GM12878 (cell line): ENCODE data around the gene UBQLN4. TPM values are rescaled to one million over a fixed set of nuclear protein-coding genes. Genes with fewer than 3 reads are reported as not detected.
A peak's percentile ranks its signal among the peaks of the same experiment; 100 is the strongest.

Experiments
- BHLHE40 ChIP-seq, 2 experiments: fragments of 450-650 bp in 1 of 2; IDR thresholded peaks; 2 replicates each; pipeline ENCODE4 v1.6.1; 2011 to 2017; ENCODE audit warnings: low read depth in 2 of 2, borderline replicate concordance in 1 of 2, improper control_type of control experiment in 1 of 2, low read length in 1 of 2, mild to moderate bottlenecking in 1 of 2
- BMI1 ChIP-seq: fragments of 450-650 bp; IDR thresholded peaks from 2 replicates; pipeline ENCODE4 v1.6.1; 2016; ENCODE audit warnings: mild to moderate bottlenecking, moderate library complexity, borderline replicate concordance
- CHD1 ChIP-seq: IDR thresholded peaks from 2 replicates; pipeline ENCODE4 v1.6.1; 2012; ENCODE audit warnings: low read depth, low read length, improper control_type of control experiment
- DPF2 ChIP-seq: fragments of 450-650 bp; IDR thresholded peaks from 2 replicates; pipeline ENCODE4 v1.6.1; 2017; ENCODE audit warnings: mild to moderate bottlenecking
- EGR1 ChIP-seq, 2 experiments: IDR thresholded peaks; 1 replicate in 1 of 2; 2 replicates in 1 of 2; pipeline ENCODE4 v1.6.1; 2011 to 2012; ENCODE audit warnings: low read depth in 2 of 2, low read length in 2 of 2, borderline replicate concordance in 1 of 2, mild to moderate bottlenecking in 1 of 2, moderate library complexity in 1 of 2
- EZH2 ChIP-seq: IDR thresholded peaks from 2 replicates; pipeline ENCODE4 v1.6.1; 2012; ENCODE audit warnings: low read depth, mild to moderate bottlenecking, control low read depth, inconsistent platforms, low read length, borderline replicate concordance; ENCODE audit not compliant: control insufficient read depth
- IKZF1 ChIP-seq: fragments of 450-650 bp; conservative IDR thresholded peaks from 2 replicates; pipeline ENCODE4 v1.6.1; 2017; ENCODE audit warnings: antibody characterized with exemption, mild to moderate bottlenecking
- LARP7 ChIP-seq: fragments of 450-650 bp; IDR thresholded peaks from 2 replicates; pipeline ENCODE4 v1.6.1; 2017; ENCODE audit warnings: mild to moderate bottlenecking
- MTA2 ChIP-seq: fragments of 450-650 bp; IDR thresholded peaks from 2 replicates; pipeline ENCODE4 v1.6.1; 2016; ENCODE audit warnings: low read depth, mild to moderate bottlenecking, moderate library complexity
- MTA3 ChIP-seq: IDR thresholded peaks from 2 replicates; pipeline ENCODE4 v1.6.1; 2012; ENCODE audit warnings: low read length, inconsistent platforms, borderline replicate concordance
- SP1 ChIP-seq: IDR thresholded peaks from one replicate; pipeline ENCODE4 v1.6.1; 2011; ENCODE audit warnings: low read depth, low read length
- polyA plus RNA-seq, 11 experiments: library from polyadenylated mRNA; depleted of rRNA in 4 of 11; unstranded in 6 of 11; stranded (reverse) in 5 of 11; fragments of >200 nt; fragmentation: Nextera tagmentation in 4 of 11; fragmentation: Illumina TruSeq in 1 of 11; extraction: Ambion mirVana in 4 of 11; extraction: Trizol in 1 of 11; gene quantifications; 1 replicate in 1 of 11; 2 replicates in 10 of 11; pipeline versions ENCODE4 v1.2.1 to v1.2.3, GENCODE V29; 2011 to 2016; ENCODE audit warnings: inconsistent platforms in 2 of 11, missing spikeins in 2 of 11, low read depth in 1 of 11
- total RNA-seq, 4 experiments: library from RNA; depleted of rRNA in 3 of 4; stranded (reverse); fragments of >200 nt in 3 of 4; fragmentation: Illumina TruSeq in 1 of 4; extraction: Trizol in 1 of 4; gene quantifications; 2 replicates each; pipeline versions ENCODE4 v1.2.1 to v1.2.3, GENCODE V29; 2013 to 2021
- TF ChIP-seq, protein P1 (sequence below): fragments of 450-650 bp; IDR thresholded peaks from 2 replicates; pipeline ENCODE4 v1.6.1; 2016; ENCODE audit warnings: mild to moderate bottlenecking
- TF ChIP-seq, protein P2 (sequence below): IDR thresholded peaks from 2 replicates; pipeline ENCODE4 v1.6.1; 2012; ENCODE audit warnings: improper control_type of control experiment, low read depth, low read length; ENCODE audit not compliant: insufficient replicate concordance
- TF ChIP-seq, protein P3 (sequence below): IDR thresholded peaks from 2 replicates; pipeline ENCODE4 v1.6.1; 2012; ENCODE audit warnings: low read depth, low read length, improper control_type of control experiment
- TF ChIP-seq, protein P4 (sequence below): fragments of 450-650 bp; formaldehyde crosslinking; IDR thresholded peaks from 2 replicates; pipeline ENCODE4 v1.4.0; 2022; ENCODE audit warnings: mild to moderate bottlenecking, moderate library complexity
- TF ChIP-seq, protein P5 (sequence below): fragments of 450-650 bp; conservative IDR thresholded peaks from 2 replicates; pipeline ENCODE4 v1.6.1; 2017; ENCODE audit warnings: mild to moderate bottlenecking, moderate library complexity

The UBQLN4 gene
- total and polyA plus RNA-seq, 10 of the 15 experiments (the other 5 are each of a cell fraction or from before 2014, with no cell fraction given), result 10.0 to 44.6 (median 19.7) TPM

DNA sequence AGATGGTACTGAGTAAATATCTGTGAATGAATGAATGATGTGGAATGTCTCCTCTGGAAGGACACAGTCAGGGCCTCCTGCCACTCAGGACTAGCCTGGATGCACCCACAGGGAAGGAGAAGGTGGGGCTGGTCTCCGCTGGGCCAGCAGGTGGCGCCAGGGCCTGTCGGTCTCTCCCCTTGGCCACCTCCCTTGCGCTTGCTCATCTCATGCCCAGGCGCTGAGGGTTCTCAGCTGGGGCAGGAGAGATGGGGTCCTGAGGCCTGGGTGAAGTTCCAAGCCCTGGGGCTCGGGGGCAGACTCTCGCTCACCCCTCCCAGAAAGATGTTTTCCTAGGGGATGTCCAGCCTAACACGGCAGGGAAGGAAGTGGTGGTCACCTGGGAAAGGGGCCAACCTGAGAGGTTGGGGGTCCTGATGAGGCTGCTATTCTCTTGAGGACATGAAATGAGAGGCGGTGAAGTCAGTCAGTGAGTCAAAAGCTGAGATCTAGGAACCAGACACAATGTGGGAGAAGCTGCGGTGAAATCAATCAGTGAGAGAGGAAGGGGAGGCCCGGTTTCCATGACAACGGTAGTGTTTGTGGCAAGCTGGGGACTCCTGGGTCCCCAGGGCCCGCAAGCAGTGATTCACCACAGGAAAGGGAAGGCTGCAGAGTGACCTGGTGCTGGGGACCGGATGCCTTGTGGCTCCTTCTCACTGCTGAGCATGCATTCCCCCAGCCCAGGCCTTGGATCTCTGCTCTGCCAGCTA is 43.2 kb upstream of the UBQLN4 start (continued):
- TF ChIP-seq, protein P1, sequence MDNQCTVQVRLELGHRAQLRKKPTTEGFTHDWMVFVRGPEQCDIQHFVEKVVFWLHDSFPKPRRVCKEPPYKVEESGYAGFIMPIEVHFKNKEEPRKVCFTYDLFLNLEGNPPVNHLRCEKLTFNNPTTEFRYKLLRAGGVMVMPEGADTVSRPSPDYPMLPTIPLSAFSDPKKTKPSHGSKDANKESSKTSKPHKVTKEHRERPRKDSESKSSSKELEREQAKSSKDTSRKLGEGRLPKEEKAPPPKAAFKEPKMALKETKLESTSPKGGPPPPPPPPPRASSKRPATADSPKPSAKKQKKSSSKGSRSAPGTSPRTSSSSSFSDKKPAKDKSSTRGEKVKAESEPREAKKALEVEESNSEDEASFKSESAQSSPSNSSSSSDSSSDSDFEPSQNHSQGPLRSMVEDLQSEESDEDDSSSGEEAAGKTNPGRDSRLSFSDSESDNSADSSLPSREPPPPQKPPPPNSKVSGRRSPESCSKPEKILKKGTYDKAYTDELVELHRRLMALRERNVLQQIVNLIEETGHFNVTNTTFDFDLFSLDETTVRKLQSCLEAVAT, result peak; percentile 95
- TF ChIP-seq EZH2 (no peak), IKZF1 (peak; percentile 98), MTA2 (peak; percentile 92), EGR1 (IDR thresholded peaks at IDR 0.05; ENCODE audit: borderline replicate concordance in 1 of 2, low read depth in 2 of 2, low read length in 2 of 2) (peak in 1 of 2 experiments; percentile 25; a peak in 1 of 3 replicates), SP1 (peak; percentile 87), CHD1 (peak; percentile 22; the same call in 1 of the 2 replicates), LARP7 (peak; percentile 63; the same call in 1 of the 2 replicates), MTA3 (no peak), BMI1 (peak; percentile 100), BHLHE40 (IDR thresholded peaks at IDR 0.05; ENCODE audit: borderline replicate concordance in 1 of 2, low read depth in 2 of 2, low read length in 1 of 2) (peak; percentile 79 to 84), DPF2 (peak; percentile 96)
- TF ChIP-seq, protein P2, sequence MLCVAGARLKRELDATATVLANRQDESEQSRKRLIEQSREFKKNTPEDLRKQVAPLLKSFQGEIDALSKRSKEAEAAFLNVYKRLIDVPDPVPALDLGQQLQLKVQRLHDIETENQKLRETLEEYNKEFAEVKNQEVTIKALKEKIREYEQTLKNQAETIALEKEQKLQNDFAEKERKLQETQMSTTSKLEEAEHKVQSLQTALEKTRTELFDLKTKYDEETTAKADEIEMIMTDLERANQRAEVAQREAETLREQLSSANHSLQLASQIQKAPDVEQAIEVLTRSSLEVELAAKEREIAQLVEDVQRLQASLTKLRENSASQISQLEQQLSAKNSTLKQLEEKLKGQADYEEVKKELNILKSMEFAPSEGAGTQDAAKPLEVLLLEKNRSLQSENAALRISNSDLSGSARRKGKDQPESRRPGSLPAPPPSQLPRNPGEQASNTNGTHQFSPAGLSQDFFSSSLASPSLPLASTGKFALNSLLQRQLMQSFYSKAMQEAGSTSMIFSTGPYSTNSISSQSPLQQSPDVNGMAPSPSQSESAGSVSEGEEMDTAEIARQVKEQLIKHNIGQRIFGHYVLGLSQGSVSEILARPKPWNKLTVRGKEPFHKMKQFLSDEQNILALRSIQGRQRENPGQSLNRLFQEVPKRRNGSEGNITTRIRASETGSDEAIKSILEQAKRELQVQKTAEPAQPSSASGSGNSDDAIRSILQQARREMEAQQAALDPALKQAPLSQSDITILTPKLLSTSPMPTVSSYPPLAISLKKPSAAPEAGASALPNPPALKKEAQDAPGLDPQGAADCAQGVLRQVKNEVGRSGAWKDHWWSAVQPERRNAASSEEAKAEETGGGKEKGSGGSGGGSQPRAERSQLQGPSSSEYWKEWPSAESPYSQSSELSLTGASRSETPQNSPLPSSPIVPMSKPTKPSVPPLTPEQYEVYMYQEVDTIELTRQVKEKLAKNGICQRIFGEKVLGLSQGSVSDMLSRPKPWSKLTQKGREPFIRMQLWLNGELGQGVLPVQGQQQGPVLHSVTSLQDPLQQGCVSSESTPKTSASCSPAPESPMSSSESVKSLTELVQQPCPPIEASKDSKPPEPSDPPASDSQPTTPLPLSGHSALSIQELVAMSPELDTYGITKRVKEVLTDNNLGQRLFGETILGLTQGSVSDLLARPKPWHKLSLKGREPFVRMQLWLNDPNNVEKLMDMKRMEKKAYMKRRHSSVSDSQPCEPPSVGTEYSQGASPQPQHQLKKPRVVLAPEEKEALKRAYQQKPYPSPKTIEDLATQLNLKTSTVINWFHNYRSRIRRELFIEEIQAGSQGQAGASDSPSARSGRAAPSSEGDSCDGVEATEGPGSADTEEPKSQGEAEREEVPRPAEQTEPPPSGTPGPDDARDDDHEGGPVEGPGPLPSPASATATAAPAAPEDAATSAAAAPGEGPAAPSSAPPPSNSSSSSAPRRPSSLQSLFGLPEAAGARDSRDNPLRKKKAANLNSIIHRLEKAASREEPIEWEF, result peak; percentile 92
- TF ChIP-seq, protein P3, sequence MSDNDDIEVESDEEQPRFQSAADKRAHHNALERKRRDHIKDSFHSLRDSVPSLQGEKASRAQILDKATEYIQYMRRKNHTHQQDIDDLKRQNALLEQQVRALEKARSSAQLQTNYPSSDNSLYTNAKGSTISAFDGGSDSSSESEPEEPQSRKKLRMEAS, result 0 out of 2 replicates have a peak, but pooled peaks have one; percentile 36
- TF ChIP-seq, protein P4, sequence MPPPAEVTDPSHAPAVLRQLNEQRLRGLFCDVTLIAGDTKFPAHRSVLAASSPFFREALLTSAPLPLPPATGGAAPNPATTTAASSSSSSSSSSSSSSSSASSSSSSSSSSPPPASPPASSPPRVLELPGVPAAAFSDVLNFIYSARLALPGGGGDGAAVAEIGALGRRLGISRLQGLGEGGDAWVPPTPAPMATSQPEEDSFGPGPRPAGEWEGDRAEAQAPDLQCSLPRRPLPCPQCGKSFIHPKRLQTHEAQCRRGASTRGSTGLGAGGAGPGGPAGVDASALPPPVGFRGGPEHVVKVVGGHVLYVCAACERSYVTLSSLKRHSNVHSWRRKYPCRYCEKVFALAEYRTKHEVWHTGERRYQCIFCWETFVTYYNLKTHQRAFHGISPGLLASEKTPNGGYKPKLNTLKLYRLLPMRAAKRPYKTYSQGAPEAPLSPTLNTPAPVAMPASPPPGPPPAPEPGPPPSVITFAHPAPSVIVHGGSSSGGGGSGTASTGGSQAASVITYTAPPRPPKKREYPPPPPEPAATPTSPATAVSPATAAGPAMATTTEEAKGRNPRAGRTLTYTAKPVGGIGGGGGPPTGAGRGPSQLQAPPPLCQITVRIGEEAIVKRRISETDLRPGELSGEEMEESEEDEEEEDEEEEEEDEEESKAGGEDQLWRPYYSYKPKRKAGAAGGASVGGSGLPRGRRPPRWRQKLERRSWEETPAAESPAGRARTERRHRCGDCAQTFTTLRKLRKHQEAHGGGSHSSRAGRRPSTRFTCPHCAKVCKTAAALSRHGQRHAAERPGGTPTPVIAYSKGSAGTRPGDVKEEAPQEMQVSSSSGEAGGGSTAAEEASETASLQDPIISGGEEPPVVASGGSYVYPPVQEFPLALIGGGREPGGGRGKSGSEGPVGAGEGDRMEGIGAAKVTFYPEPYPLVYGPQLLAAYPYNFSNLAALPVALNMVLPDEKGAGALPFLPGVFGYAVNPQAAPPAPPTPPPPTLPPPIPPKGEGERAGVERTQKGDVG, result no peak
- TF ChIP-seq, protein P5, sequence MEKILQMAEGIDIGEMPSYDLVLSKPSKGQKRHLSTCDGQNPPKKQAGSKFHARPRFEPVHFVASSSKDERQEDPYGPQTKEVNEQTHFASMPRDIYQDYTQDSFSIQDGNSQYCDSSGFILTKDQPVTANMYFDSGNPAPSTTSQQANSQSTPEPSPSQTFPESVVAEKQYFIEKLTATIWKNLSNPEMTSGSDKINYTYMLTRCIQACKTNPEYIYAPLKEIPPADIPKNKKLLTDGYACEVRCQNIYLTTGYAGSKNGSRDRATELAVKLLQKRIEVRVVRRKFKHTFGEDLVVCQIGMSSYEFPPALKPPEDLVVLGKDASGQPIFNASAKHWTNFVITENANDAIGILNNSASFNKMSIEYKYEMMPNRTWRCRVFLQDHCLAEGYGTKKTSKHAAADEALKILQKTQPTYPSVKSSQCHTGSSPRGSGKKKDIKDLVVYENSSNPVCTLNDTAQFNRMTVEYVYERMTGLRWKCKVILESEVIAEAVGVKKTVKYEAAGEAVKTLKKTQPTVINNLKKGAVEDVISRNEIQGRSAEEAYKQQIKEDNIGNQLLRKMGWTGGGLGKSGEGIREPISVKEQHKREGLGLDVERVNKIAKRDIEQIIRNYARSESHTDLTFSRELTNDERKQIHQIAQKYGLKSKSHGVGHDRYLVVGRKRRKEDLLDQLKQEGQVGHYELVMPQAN, result no peak; the same call in 1 of the 2 replicates
